GM03348 (cell line): ENCODE measurements around the gene ZWILCH.
"Not testable (repeated sequence)": the region's sequence is repeated elsewhere in the genome, so short reads cannot be mapped to it uniquely, and the experiment has no call there.

Source experiments
- DNase-seq: peaks from one replicate; pipeline ENCODE4 v3.0.0; 2012; ENCODE audit warnings: low spot score

Gene ZWILCH

DNA sequence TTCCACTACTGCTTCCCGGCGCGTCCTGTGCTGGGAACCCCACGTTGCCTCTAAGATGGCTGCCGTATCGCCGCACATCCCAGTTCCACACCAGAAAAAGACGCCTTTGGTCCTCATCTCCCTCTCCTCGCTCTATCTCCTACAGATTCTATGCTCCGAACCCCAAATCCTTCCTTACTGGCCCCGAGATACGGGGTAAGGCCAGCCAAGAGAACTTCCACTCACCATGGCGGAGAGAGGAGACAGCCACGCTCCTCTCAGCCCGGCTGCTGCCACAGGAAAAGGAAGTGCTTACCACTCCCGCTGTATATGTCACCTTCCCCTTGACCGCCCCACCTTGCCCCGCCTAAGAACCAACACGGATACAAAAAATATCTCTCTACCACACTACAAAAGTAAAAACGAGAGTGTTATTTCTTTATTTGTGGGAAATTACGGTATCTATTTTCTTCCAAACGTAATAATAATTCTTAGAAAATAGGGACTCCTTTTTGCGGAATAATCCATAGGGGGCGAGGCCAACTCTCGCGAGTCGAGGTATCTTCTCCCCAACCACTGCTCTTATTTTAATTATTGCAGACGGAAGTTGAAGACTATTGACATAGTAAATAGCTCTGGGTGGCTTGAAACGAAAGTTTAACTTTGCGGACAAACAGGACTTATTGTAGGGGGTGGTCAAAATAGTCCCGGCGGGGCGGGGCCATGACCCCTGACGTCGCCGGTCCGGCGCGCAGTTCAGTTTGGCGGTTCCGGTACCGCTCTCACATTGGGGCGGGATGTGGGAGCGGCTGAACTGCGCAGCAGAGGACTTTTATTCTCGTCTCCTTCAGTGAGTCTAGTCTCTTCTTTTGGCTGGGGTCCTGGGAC lies at the start of gene ZWILCH, which contains the start of gene RPL4:
Gene ZWILCH, plus strand, starts transcription at position 764 of the 867 bp plus-strand sequence. Its CDS starts 13 bp downstream, at position 777.
Gene RPL4, minus strand, starts transcription at position 293 of the 867 bp plus-strand sequence. Its CDS starts 65 bp downstream, at position 228.
- DNase-seq, result peak; percentile 91

DNA sequence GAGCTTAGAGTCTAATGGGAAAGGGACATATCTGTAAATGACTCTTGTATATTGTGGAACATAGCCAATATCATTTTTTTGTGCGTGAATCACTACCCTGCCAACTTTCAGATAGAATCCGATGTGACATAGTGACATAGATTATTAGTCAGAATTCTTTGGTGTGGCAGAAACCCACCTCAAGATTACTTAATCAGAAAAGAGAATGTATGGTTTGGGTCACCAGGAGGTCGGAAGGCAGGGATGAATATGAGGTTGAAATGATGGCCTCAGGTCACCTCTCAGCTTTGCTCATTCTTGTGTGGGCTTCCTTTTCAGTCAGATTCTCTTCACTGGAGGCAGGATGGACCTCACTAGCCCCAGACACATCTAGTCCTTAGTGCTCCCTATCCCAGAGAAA lies 48.9 kb upstream of the ZWILCH start:
- no peak for DNase-seq

GRCh38 chr15:66459818-66460615 lies 45.1 kb upstream of the ZWILCH start:
- DNase-seq, result peak; percentile 31

DNA sequence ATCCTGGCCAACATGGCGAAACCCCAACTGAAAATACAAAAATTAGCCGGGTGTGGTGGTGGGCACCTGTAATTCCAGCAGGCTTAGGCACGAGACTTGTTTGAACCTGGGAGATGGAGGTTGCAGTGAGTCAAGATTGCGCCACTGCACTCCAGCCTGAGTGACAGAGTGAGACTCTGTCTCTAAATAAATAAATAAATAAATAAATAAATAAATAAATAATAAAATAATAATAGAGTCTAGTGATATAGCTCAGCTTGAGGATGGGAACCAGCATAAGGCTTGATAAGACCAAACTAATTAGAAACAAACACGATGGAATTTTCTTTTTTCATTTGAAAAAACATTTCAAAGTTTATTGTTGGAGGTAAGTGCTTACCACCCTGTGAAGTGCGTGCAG lies 43.8 kb upstream of the ZWILCH start:
- not testable (repeated sequence) for DNase-seq

- DNase-seq, result no peak
Measured at GRCh38 chr15:66461917-66462316, 43.2 kb upstream of the ZWILCH start.

GRCh38 chr15:66462627-66463026 lies 42.5 kb upstream of the ZWILCH start:
- DNase-seq, result no peak

GRCh38 chr15:66465294-66465693 lies 39.8 kb upstream of the ZWILCH start:
- not testable (repeated sequence) for DNase-seq

GRCh38 chr15:66467162-66468040 lies 37.7 kb upstream of the ZWILCH start:
- not testable (repeated sequence) for DNase-seq

GRCh38 chr15:66470825-66471224 lies 34.3 kb upstream of the ZWILCH start:
- not testable (repeated sequence) for DNase-seq

DNA sequence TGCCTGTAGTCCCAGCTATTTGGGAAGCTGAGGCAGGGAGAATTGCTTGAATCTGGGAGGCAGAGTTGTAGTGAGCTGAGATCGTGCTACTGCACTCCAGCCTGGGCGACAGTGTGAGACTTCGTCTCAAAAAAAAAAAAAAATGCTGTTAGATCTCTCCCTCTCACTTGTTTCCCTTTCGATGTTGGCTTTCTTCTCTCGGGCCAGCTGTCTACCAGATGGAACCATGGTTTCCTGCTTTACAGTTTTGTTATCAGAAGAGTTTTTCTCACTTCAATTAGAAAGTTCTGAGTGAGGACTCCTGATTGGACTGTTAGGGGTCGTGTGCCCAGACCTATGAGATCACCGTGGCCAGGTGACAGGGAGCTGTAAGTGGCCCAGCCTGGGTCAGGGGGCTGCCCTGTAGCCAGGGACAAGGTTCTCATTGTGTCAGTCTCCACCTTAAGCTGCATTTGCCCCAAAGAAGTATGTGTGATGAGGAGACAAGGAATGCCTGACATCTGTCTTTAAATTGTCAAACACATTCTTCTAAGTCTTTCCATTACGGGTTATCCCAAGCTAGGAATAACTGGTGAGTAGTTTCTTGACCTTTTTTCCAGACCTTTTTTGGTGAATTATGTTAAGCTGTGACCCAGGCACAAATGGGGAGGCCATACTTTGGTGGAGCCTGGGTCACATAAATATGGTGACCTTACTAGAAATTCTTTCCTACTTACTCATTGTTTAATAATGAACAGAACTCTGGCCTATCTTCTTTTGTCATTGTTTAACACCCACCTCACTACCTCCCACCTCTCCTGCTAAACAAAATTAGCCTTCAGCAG lies 32.7 kb upstream of the ZWILCH start:
- DNase-seq, result peak; percentile 69

GRCh38 chr15:66474135-66474534 lies 31.0 kb upstream of the ZWILCH start:
- no peak for DNase-seq

GRCh38 chr15:66474963-66475362 lies 30.2 kb upstream of the ZWILCH start:
- DNase-seq, result no peak

DNA sequence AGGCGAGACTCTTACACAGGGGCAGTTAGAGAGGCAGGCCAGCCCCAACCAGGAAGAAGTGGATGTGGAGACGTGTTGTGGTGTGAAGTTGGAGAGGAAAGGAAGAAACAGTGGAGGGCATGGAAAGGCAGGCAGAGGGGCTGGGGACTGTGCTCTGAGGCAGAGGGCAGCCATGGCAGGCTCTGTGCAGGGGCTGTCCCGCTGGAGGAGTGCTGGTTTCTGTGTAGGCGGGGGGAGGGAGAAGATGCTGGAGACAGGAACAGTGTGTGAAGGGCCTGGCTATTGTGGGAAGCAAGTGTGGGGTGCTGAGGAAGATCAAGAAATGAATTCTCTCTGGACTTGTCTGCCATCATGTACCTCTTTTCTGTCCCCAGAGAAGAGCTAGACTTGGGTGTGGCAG lies 28.6 kb upstream of the ZWILCH start:
- no peak for DNase-seq

GRCh38 chr15:66477011-66477410 lies 28.1 kb upstream of the ZWILCH start:
- no peak for DNase-seq

DNA sequence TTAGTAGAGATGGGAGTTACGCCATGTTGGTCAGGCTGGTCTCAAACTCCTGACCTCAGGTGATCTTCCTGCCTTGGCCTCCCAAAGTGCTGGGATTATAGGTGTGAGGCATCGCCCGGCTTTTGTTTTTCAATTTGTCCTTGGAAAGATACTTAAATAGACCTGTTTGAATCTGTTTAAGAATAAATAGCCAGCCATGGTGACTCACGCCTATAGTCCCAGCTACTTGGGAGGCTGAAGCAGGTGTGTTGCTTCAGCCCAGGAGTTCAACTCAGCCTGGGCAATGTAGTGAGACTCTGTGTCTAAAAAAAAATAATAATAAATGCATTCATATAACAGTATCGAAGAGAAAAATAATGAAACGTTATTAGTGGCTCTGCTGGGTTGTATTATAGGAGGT lies 24.9 kb upstream of the ZWILCH start:
- no peak for DNase-seq

DNA sequence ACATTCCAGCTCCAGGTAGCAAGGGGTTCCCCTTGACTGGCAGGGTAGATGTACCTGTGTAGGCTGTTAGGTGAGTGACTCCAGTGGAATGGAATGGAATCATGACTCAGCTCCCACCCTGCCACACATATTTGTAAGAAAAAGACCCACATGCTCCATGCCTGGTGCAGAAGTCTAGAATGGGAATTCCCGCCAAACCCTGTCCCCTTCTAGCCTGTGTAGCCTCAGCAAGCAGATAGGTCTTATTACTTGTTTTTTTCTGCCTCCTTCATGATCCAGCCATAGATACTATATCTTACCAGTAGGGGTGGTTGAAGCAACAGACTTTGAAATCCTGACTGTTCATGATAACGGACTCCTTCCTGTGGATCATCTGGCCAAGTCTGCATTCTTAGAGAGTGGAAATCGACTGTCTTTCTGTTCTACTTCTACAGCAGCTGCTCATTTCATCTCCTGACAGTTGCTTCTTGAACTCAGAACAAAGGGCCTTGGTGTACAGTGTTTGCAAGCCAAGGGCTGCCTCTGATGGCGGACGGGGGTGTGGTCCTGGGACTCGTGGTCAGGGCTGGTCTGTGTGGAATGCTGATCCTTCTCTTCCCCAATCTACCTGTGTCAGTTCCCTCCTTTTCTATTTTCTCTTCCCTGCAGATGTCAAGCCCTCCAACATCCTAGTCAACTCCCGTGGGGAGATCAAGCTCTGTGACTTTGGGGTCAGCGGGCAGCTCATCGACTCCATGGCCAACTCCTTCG lies 23.8 kb upstream of the ZWILCH start:
- DNase-seq, result no peak

DNA sequence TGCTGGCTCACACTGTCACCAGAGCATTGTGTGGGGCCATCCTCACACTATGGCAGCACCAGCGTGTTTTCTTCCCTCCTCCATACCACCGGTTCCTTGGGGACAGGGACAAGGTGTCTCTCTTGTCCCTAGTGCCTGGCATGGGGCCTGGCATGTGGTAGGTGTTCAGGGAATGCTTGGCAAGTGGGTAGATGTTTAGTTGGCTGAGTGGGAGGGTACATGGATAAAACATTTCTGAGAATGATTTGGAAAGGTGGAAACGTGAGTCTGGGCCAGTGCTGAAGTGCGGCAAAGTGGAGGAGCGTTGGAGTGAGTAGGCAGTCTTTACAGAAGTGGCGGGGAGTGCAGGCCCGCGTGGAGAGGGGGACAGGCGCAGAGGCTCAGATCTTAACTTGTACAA lies 22.6 kb upstream of the ZWILCH start:
- no peak for DNase-seq

- peak; percentile 42 for DNase-seq
Measured at GRCh38 chr15:66483131-66483566, 22.0 kb upstream of the ZWILCH start.

- no peak for DNase-seq
Measured at GRCh38 chr15:66484539-66485112, 20.5 kb upstream of the ZWILCH start.

- DNase-seq, result no peak
Measured at GRCh38 chr15:66486887-66487286, 18.2 kb upstream of the ZWILCH start.
